ENCODE results near the gene SSH3. TPM values are rescaled to one million over a fixed set of nuclear protein-coding genes. Genes with fewer than 3 reads are reported as not detected.

Gene SSH3
- total RNA-seq, 6 experiments from 2014 or later: 10.9 to 17.9 (median 14.5) TPM

GRCh38 chr11:67284811-67285540 lies 18.4 kb upstream of the SSH3 start:
- ATAC-seq (no peak), DNase-seq (peak in 2 of 3 donors; percentile 30 to 57)
- peaks cover 0 to 12% (median 4%) of the 10 kb centered on the region in 4 donors for H3K4me1 ChIP-seq
- H3K9me3 ChIP-seq: no peaks in the 10 kb centered on the region
- no peaks in the 10 kb centered on the region for H3K27me3 ChIP-seq
- peak overlapping the region; percentile 72 to 90 (median 81) for H3K27ac ChIP-seq
- no peak overlapping the region for H3K4me3 ChIP-seq
- H3K36me3 ChIP-seq: peaks cover 5 to 62% (median 31%) of the 10 kb centered on the region in 4 donors
- WGBS (ENCODE audit: insufficient coverage, low coverage, low lambda C conversion rate, missing lambda C conversion rate): 81% methylated on average over 3 of the region's 45 CpGs
- intact Hi-C loops (cut with DNase I): no loop called here
- TF ChIP-seq CTCF (IDR thresholded peaks at IDR 0.05): no peak
- no peak for TF ChIP-seq POLR2A (IDR thresholded peaks at IDR 0.05)

GRCh38 chr11:67285541-67286498 lies 17.5 kb upstream of the SSH3 start:
- Histone ChIP-seq H3K36me3 (peaks cover 4 to 60% (median 26%) of the 10 kb centered on the region in 4 donors), H3K4me3 (no peak overlapping the region), H3K27me3 (no peaks in the 10 kb centered on the region), H3K27ac (peak overlapping the region; percentile 72 to 90 (median 81)), H3K9me3 (no peaks in the 10 kb centered on the region), H3K4me1 (peaks cover 0 to 12% (median 4%) of the 10 kb centered on the region in 4 donors)
- intact Hi-C loops (cut with DNase I): no loop called here
- ATAC-seq: no peak
- WGBS (ENCODE audit: insufficient coverage, low coverage, low lambda C conversion rate, missing lambda C conversion rate): 70% methylated on average over 14 of the region's 39 CpGs
- peak in 2 of 3 donors; percentile 37 to 62 for DNase-seq
- TF ChIP-seq POLR2A (IDR thresholded peaks at IDR 0.05) (no peak), CTCF (IDR thresholded peaks at IDR 0.05) (no peak)

- H3K4me1 ChIP-seq: peaks cover 0 to 12% (median 4%) of the 10 kb centered on the region in 4 donors
- no peaks in the 10 kb centered on the region for H3K9me3 ChIP-seq
- DNase-seq (peak in 2 of 3 donors; percentile 50 to 63), ATAC-seq (peak in 2 of 4 donors; percentile 2)
- no peaks in the 10 kb centered on the region for H3K27me3 ChIP-seq
- intact Hi-C loops (cut with DNase I): no loop called here
- no peak for TF ChIP-seq POLR2A (IDR thresholded peaks at IDR 0.05)
- no peak for TF ChIP-seq CTCF (IDR thresholded peaks at IDR 0.05)
- no peak overlapping the region for H3K4me3 ChIP-seq
- peaks cover 4 to 52% (median 22%) of the 10 kb centered on the region in 4 donors for H3K36me3 ChIP-seq
- peak overlapping the region; percentile 72 to 90 (median 81) for H3K27ac ChIP-seq
- 78% methylated on average over 3 of the region's 8 CpGs for WGBS (ENCODE audit: insufficient coverage, low coverage, low lambda C conversion rate, missing lambda C conversion rate)
Measured at GRCh38 chr11:67286621-67287333, 16.6 kb upstream of the SSH3 start.
